Activated naive CD4-positive, alpha-beta T cell treated with anti-CD3 and anti-CD28 coated beads, Interleukin-2, amount 50 U/mL, for 16 hours (primary cell): ENCODE measurements around the gene DQX1.

Source experiments
- DNase-seq: peaks from one replicate; pipeline ENCODE4 v3.0.0-alpha.2; 2020

The DQX1 gene

GRCh38 chr2:74531666-74532065 is 5.6 kb upstream of the DQX1 start:
- DNase-seq: no peak

DNA sequence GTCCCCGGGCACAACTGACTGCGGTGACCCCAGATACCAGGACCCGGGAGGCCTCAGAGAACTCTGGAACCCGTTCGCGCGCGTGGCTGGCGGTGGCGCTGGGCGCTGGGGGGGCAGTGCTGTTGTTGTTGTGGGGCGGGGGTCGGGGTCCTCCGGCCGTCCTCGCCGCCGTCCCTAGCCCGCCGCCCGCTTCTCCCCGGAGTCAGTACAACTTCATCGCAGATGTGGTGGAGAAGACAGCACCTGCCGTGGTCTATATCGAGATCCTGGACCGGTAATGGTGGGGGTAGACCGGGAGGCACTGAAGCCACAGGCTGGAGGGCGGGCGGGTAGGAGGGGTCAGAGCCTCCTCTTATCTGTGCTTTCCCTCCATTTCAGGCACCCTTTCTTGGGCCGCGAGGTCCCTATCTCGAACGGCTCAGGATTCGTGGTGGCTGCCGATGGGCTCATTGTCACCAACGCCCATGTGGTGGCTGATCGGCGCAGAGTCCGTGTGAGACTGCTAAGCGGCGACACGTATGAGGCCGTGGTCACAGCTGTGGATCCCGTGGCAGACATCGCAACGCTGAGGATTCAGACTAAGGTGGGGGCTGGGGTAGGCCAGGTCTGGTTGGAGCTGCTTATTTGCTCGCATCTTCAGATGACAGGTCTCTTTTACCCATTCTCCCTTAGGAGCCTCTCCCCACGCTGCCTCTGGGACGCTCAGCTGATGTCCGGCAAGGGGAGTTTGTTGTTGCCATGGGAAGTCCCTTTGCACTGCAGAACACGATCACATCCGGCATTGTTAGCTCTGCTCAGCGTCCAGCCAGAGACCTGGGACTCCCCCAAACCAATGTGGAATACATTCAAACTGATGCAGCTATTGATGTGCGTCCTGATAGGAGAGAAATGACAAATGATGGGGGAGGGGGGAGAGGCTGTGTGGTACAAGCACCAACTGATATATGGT is 4.5 kb upstream of the DQX1 start:
- peak; percentile 38 for DNase-seq

DNA sequence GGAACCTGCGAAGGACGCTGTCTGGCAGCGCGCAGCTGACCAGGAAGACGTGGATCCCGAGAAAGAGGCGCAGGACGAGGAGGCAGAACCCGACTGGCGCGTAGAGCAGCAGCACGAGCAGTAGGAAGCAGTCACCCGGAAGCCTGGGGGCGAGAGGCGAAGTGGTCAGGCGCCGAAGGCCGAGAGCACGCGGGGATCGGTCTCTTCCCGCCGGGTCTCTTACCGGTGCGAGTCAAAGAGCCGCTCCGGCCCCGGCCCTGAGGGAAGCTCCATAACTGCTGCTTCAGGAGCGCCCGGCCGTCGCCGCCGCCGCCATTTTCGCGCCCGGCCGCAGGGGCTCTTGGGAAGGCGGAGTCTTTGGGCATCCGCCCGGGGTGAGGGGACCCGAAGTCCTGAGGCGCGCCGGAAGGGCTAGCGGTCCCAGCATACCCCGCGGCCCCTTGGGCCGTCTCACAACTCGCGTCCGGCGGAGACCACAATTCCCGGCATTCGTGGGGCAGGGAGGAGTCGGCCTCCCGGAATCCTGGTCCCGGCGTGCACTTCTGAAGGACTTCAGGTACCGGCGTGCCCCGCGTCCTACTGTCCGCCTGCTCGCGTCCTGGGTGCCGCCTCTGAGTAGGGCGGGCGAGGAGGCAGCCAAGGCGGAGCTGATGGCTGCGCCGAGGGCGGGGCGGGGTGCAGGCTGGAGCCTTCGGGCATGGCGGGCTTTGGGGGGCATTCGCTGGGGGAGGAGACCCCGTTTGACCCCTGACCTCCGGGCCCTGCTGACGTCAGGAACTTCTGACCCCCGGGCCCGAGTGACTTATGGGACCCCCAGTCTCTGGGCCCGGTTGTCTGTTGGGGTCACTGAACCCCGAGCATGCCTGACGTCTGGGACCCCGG is 3.6 kb upstream of the DQX1 start, which contains the start of the genes AUP1 and HTRA2:
Gene AUP1, minus strand, starts transcription at position 350 of the 882 bp plus-strand sequence. Its CDS starts 77 bp downstream, at position 273.
Gene HTRA2, plus strand, starts transcription at position 577 of the 882 bp plus-strand sequence. Its CDS starts 74 bp downstream, at position 651.
- DNase-seq: peak; percentile 89

DNA sequence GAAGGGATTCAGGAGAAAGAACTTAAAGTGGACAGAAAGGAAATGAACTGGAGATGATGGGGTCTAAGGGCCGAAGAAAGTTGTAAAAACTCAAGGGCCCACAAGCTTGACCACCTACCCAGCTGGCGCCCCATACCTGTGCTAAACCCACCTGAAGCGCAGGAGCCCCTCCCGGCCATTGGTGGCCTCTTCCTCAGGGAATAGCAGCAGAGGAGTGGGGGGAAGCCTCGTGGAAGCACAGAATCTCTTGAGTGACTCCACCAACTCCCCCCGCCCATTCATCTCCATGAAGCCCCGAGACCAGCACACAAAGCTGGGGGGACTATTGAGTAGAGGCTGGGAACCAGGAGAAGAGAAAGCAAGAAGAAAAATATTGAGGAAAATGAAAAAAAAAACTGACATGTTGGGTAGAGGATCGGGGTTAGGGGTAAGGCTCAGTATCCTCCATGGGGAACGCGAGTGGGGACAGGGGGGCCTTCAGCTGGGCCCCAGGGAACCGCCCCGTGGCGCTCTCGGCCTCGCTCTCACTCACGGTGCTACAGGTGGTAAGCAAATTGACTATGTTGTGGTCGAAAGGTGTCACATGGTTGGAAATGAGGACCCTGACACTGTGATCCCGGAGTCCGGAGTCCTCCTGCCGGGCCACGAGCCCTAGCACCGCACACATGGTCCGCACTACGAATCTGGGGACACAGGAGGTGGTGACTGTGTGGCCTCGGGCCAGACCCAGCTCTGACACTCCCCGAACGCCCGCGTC is 2.7 kb upstream of the DQX1 start:
- peak; percentile 23 for DNase-seq

- no peak for DNase-seq
Observed at GRCh38 chr2:74527741-74528140, 1.7 kb upstream of the DQX1 start.

- DNase-seq: no peak
Observed at GRCh38 chr2:74526649-74527230, 709 bp upstream of the DQX1 start.

DNA sequence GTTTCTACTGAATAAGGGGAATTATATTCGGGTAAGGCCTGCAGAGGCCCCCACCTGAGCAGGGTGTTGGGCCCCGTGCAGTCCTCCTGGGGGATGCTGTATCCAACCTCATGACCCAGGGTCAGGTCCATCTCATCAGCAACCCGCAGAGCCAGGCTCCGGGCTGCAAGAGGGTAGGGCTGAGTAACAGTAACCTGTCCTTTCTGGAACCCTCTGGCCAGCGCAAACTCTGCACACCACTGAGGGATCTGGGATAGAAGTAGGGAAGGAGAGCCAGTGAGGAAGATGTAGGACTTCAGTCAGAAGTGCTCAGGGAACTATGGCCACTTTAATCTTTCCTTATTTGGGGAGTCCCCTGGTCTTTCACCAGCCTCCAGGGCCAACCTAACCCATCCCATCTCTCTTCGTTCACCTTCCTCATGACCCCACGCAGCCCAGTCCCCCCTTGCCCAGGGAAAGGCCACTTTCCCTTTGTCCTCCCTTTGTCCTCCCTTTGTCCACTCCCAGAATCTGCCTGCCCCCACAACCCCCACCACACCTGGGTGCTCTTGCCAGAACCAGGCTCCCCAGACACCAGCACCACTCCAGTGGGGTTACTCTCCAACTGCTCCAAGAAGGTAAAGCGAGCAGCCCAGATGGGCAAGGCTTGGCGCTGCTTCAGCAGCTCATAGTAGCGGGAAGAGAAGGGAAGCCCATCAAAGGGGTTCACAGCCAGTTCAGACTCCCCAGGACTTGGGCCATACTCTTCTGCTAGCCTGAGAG is 895 bp downstream of the DQX1 start:
- no peak for DNase-seq

- no peak for DNase-seq
Observed at GRCh38 chr2:74524005-74524404, 2.0 kb downstream of the DQX1 start.

- DNase-seq: no peak
Observed at GRCh38 chr2:74522516-74522915, 3.5 kb downstream of the DQX1 start.

GRCh38 chr2:74516650-74517049 is 9.4 kb downstream of the DQX1 start:
- DNase-seq: no peak

DNA sequence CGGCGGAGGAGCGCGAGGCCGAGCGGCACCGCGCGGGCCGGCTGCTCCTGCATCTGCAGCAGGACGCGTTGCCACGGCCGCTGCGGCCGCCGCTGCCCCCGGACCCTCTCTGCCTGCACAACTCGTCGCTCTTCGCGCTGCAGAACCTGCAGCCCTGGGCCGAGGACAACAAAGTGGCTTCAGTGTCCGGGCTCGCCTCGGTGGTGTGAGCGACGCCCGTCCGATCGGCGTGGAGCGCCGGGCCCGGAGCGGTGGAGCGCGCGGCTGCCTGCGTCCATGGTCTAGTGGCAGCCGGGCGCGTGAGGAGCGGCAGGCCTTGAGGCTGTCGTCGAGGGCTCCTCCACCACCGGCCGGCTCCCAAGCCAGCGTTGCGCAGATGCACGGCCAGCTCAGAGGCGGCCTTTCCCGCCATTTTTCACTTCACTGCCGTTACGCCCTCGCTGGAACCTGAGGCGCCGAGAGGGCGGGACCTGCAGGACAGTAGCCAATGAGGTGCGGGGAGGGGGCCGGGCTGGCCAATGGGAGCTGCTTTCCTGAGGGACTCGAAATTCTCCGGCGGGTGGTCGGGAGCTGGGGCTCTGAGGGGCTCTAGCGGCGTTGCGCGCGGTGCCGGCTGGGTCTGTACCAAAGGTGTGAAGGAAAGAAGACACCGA is 9.9 kb downstream of the DQX1 start:
- DNase-seq: peak; percentile 82

GRCh38 chr2:74515271-74515980 is 10.6 kb downstream of the DQX1 start:
- no peak for DNase-seq

DNA sequence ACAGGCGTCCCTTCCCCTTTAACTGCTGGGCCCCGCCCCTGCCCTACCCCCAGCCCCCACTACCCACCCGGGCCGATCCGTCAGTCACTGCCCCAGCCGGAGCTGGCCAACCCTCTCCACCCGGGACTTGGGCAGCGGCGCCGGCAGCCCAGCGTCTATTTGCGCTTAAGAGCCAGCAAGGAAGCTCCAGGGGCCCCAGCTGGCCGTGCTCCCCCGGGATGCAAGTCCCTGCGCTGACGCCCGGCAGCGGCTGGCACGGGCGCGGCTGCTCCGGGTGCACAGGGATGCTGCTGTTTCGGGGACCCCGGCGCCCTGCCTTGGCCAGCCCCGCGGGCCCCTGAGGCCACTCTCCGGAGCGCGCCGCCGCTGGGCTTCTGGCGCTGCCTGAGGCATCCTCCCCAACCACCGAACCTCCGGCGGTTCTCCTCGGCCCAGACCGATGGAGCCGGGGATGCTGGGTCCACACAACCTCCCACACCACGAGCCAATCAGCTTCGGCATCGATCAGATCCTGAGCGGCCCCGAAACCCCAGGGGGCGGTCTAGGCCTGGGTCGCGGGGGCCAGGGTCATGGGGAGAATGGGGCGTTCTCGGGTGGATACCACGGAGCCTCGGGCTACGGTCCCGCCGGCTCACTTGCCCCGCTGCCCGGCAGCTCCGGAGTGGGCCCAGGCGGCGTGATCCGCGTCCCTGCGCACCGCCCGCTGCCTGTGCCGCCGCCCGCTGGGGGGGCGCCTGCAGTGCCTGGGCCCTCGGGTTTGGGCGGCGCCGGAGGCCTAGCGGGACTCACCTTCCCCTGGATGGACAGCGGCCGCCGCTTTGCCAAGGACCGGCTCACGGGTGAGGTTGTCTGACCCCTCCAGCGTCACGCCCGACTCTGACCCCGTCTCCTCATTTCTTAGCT is 11.4 kb downstream of the DQX1 start, which contains the start of gene TLX2:
Gene TLX2, plus strand, starts transcription at position 83 of the 903 bp plus-strand sequence. Its CDS starts 357 bp downstream, at position 440.
- no peak for DNase-seq

- no peak for DNase-seq
Observed at GRCh38 chr2:74513605-74514367, 12.2 kb downstream of the DQX1 start.

DNA sequence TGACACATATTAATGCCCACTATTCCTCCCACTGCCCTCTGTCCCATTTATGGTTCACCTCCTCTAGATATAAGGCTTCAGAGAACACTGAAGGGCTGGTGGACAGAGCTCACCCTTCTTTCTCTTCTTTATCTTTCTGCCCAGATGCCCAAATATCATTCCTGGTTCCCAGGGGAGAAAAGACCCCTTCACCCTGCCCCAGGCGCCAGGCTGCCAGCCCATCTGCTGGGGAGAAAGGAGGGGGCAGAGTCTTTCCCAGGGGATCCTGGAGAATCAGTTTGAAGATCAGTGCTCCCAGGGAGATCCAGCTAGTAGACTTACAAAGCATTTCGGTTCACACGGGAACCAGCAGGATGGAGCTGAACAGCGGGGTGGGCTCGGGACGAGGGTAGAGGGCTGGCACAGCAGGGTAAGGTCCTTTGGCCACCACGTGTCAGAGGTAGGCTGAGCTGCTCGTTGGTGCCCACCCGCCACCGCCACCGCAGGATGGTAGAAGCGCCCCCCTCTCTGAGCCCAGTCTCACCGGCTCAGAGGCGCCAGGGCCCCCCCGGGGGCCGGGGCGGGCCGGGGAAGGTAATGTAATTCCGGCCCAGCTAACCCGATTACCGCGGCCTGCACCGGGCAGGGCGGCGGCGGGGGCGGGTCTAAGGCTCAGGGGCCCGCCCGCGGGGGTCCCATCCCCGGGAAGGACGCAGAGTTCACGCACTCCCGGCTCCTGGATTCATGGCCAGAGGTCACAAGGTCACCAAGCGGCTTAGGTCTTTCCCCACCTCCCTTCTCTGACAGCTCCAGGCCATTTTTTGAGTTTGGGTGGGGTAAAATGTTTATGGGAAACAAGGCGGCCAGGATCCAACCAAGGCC is 13.1 kb downstream of the DQX1 start:
- DNase-seq: no peak

- no peak for DNase-seq
Observed at GRCh38 chr2:74511104-74511989, 14.7 kb downstream of the DQX1 start.
